GM23338 (cell line): ENCODE data around the gene DHFR. TPM values are rescaled to one million over a fixed set of nuclear protein-coding genes. Genes with fewer than 3 reads are reported as not detected.

ENCODE experiments used
- ATAC-seq: fragments of 200-7000 bp; cut with Tn5 transposase; 3 replicates; pipeline ENCODE4 v1.9.1; 2020
- DNase-seq: peaks from one replicate; pipeline ENCODE4 v3.0.0-alpha.2; 2015; ENCODE audit warnings: low spot score
- H2AFZ ChIP-seq: fragments of 200-600 bp; sonication (generic); 2 replicates; pipeline ENCODE4 v1.8.0; 2016; ENCODE audit warnings: antibody characterized with exemption, mild to moderate bottlenecking, moderate library complexity
- H3F3A ChIP-seq: fragments of 200-600 bp; sonication (generic); replicated peaks from 2 replicates; pipeline ENCODE4 v1.8.0; 2017; ENCODE audit warnings: antibody characterized with exemption, mixed run types, low read depth
- H3K27ac ChIP-seq: fragments of 200-600 bp; sonication (generic); 2 replicates; pipeline ENCODE4 v1.6.1; 2016; ENCODE audit warnings: low read depth
- H3K27me3 ChIP-seq: fragments of 200-600 bp; sonication (generic); 2 replicates; pipeline ENCODE4 v1.8.0; 2016; ENCODE audit warnings: mild to moderate bottlenecking, mixed run types, moderate library complexity; ENCODE audit not compliant: insufficient read depth
- H3K36me3 ChIP-seq: fragments of 200-600 bp; sonication (generic); 2 replicates; pipeline ENCODE4 v1.8.0; 2016; ENCODE audit warnings: mild to moderate bottlenecking; ENCODE audit not compliant: insufficient read depth
- H3K4me1 ChIP-seq: fragments of 200-600 bp; sonication (generic); 2 replicates; pipeline ENCODE4 v1.8.0; 2016; ENCODE audit warnings: mild to moderate bottlenecking, moderate library complexity; ENCODE audit not compliant: insufficient read depth
- H3K4me2 ChIP-seq: fragments of 200-600 bp; sonication (generic); 2 replicates; pipeline ENCODE4 v1.7.1; 2017; ENCODE audit warnings: mixed run types
- H3K4me3 ChIP-seq: fragments of 200-600 bp; sonication (generic); 2 replicates; pipeline ENCODE4 v1.6.1; 2016; ENCODE audit warnings: mixed run types
- H3K79me2 ChIP-seq: fragments of 200-600 bp; sonication (generic); replicated peaks from 2 replicates; pipeline ENCODE4 v1.8.0; 2017; ENCODE audit warnings: mild to moderate bottlenecking; ENCODE audit not compliant: insufficient read depth
- H3K9me2 ChIP-seq: fragments of 200-600 bp; sonication (generic); 2 replicates; pipeline ENCODE4 v1.8.0; 2017; ENCODE audit not compliant: insufficient read depth
- H4K20me1 ChIP-seq: fragments of 200-600 bp; sonication (generic); replicated peaks from 2 replicates; pipeline ENCODE4 v1.8.0; 2017; ENCODE audit warnings: mild to moderate bottlenecking; ENCODE audit not compliant: insufficient read depth
- H3K27ac Mint-ChIP-seq: 2 replicates; pipeline ENCODE4 v1.8.0; 2020; ENCODE audit warnings: inconsistent platforms, mild to moderate bottlenecking, moderate library complexity, mixed read lengths
- H3K27me3 Mint-ChIP-seq: 3 replicates; pipeline ENCODE4 v1.8.0; 2022; ENCODE audit warnings: low read depth, mild to moderate bottlenecking, moderate library complexity, mixed read lengths, inconsistent platforms; ENCODE audit not compliant: insufficient read depth, poor library complexity
- H3K36me3 Mint-ChIP-seq: 3 replicates; pipeline ENCODE4 v1.8.0; 2021; ENCODE audit warnings: low read depth, mild to moderate bottlenecking, inconsistent platforms, moderate library complexity, mixed read lengths
- H3K4me1 Mint-ChIP-seq: 3 replicates; pipeline ENCODE4 v1.8.0; 2020; ENCODE audit warnings: mild to moderate bottlenecking, inconsistent platforms, mixed read lengths
- H3K4me3 Mint-ChIP-seq: 3 replicates; pipeline ENCODE4 v1.8.0; 2021; ENCODE audit warnings: moderate library complexity, mild to moderate bottlenecking, inconsistent platforms, mixed read lengths
- H3K9me3 Mint-ChIP-seq: 3 replicates; pipeline ENCODE4 v1.8.0; 2020; ENCODE audit warnings: moderate library complexity, mild to moderate bottlenecking, inconsistent platforms, mixed read lengths
- CREB1 ChIP-seq: fragments of 250-450 bp; sonication (Bioruptor Pico); IDR thresholded peaks from 2 replicates; pipeline ENCODE4 v1.5.0; 2020; ENCODE audit warnings: low read depth, mild to moderate bottlenecking, moderate library complexity
- CTCF ChIP-seq, 2 experiments: fragments of 200-600 bp in 1 of 2; sonication (generic) in 1 of 2; conservative IDR thresholded peaks; 2 replicates each; pipeline versions ENCODE4 v1.5.1 to v1.6.1; 2016 to 2017; ENCODE audit warnings: antibody characterized with exemption in 2 of 2, low read depth in 2 of 2, mild to moderate bottlenecking in 2 of 2, moderate library complexity in 1 of 2
- ETS1 ChIP-seq: IDR thresholded peaks from 2 replicates; pipeline ENCODE4 v1.6.1; 2016; ENCODE audit warnings: antibody characterized with exemption
- EZH2 ChIP-seq: fragments of 200-600 bp; sonication (generic); IDR thresholded peaks from one replicate; pipeline ENCODE4 v1.8.0; 2017; ENCODE audit warnings: antibody characterized with exemption, mild to moderate bottlenecking, low read depth; ENCODE audit not compliant: unreplicated experiment
- EZH2phosphoT487 ChIP-seq: fragments of 200-600 bp; sonication (generic); IDR thresholded peaks from one replicate; pipeline ENCODE4 v1.8.1; 2018; ENCODE audit warnings: antibody characterized with exemption; ENCODE audit not compliant: unreplicated experiment
- JUNB ChIP-seq: IDR thresholded peaks from one replicate; pipeline ENCODE4 v1.6.1; 2016; ENCODE audit warnings: antibody characterized with exemption; ENCODE audit not compliant: unreplicated experiment
- NANOG ChIP-seq: IDR thresholded peaks from 2 replicates; pipeline ENCODE4 v1.6.1; 2016; ENCODE audit warnings: antibody characterized with exemption, borderline replicate concordance
- POLR2AphosphoS5 ChIP-seq: IDR thresholded peaks from 2 replicates; pipeline ENCODE4 v1.6.1; 2016; ENCODE audit warnings: antibody characterized with exemption, low read depth
- REST ChIP-seq: IDR thresholded peaks from one replicate; pipeline ENCODE4 v1.6.1; 2018; ENCODE audit warnings: antibody characterized with exemption; ENCODE audit not compliant: unreplicated experiment
- STAT1 ChIP-seq: IDR thresholded peaks from one replicate; pipeline ENCODE4 v1.6.1; 2016; ENCODE audit warnings: antibody characterized with exemption; ENCODE audit not compliant: unreplicated experiment
- ZNF114 ChIP-seq: fragments of 250-450 bp; sonication (Bioruptor Pico); IDR thresholded peaks from 2 replicates; pipeline ENCODE4 v1.5.0; 2020; ENCODE audit warnings: mild to moderate bottlenecking, moderate library complexity
- ZNF331 ChIP-seq: fragments of 250-450 bp; sonication (Bioruptor Pico); IDR thresholded peaks from 2 replicates; pipeline ENCODE4 v1.5.0; 2020; ENCODE audit warnings: low read depth, mild to moderate bottlenecking, moderate library complexity
- ZNF462 ChIP-seq: fragments of 250-450 bp; sonication (Bioruptor Pico); IDR thresholded peaks from 2 replicates; pipeline ENCODE4 v1.5.0; 2020; ENCODE audit warnings: mild to moderate bottlenecking, moderate library complexity
- polyA plus RNA-seq: library from polyadenylated mRNA; unstranded; fragments of >200 nt; fragmentation: Nextera tagmentation; extraction: Ambion mirVana; gene quantifications from 2 replicates; pipeline ENCODE4 v1.2.1, GENCODE V29; 2016
- total RNA-seq: library from RNA; depleted of rRNA; stranded (reverse); fragments of >200 nt; shearing (Covaris generic); gene quantifications from 2 replicates; pipeline ENCODE4 v1.2.3, GENCODE V29; 2014

The DHFR gene
- total and polyA plus RNA-seq, 2 experiments from 2014 or later: 56.2 to 95.6 TPM

GRCh38 chr5:80697100-80697499, 42.3 kb upstream of the DHFR start:
- TF ChIP-seq EZH2phosphoT487: no peak
- TF ChIP-seq CREB1: no peak
- TF ChIP-seq POLR2AphosphoS5: no peak
- no peak for TF ChIP-seq ZNF462 (CRISPR knock-in tag)
- TF ChIP-seq STAT1: no peak
- no peak for TF ChIP-seq ETS1
- TF ChIP-seq JUNB: no peak
- no peak for TF ChIP-seq REST
- no peak for TF ChIP-seq NANOG
- TF ChIP-seq ZNF331: no peak
- TF ChIP-seq EZH2: no peak
- TF ChIP-seq ZNF114 (CRISPR knock-in tag): no peak
- TF ChIP-seq CTCF (conservative IDR thresholded peaks at IDR 0.05; ENCODE audit: low read depth in 2 of 2): no peak
- H3K4me1 Mint-ChIP-seq: peaks cover 5% of the 10 kb centered on the region; the same call in 2 of the 3 replicates
- Histone ChIP-seq H4K20me1 (no peaks in the 10 kb centered on the region), H3K27ac (no peak overlapping the region), H3K9me2 (no peaks in the 10 kb centered on the region), H3K79me2 (no peaks in the 10 kb centered on the region), H3K27me3 (no peaks in the 10 kb centered on the region), H3F3A (no peaks in the 10 kb centered on the region), H3K36me3 (0 out of 2 replicates have a peak, but pooled peaks cover 4% of the 10 kb centered on the region), H3K4me2 (no peak overlapping the region), H3K4me1 (peaks cover 4% of the 10 kb centered on the region; the same call in 1 of the 2 replicates), H2AFZ (no peak overlapping the region), H3K4me3 (no peak overlapping the region)
- DNase-seq (no peak), ATAC-seq (no peak)
- H3K9me3 Mint-ChIP-seq: no peaks in the 10 kb centered on the region
- no peaks in the 10 kb centered on the region; the same call in 1 of the 3 replicates for H3K36me3 Mint-ChIP-seq
- no peak overlapping the region for H3K27ac Mint-ChIP-seq
- H3K4me3 Mint-ChIP-seq: no peak overlapping the region
- H3K27me3 Mint-ChIP-seq: no peaks in the 10 kb centered on the region
